Erythroblast (primary cell): Measurements from ENCODE around the gene OLFM1.

Experiments used
- GATA1 ChIP-seq: IDR thresholded peaks from 2 replicates; pipeline ENCODE4 v1.6.1; 2011; ENCODE audit warnings: low read depth, mild to moderate bottlenecking, control low read depth, low read length, moderate library complexity
- POLR2A ChIP-seq: IDR thresholded peaks from 2 replicates; pipeline ENCODE4 v1.6.1; 2011; ENCODE audit warnings: mild to moderate bottlenecking, low read length

GRCh38 chr9:135085830-135086546 lies 1.5 kb upstream of the OLFM1 start:
- TF ChIP-seq POLR2A (no peak), GATA1 (no peak)
